DND-41 (cell line): ENCODE measurements around the gene UQCC2.

Source experiments
- EZH2 ChIP-seq: IDR thresholded peaks from 3 replicates; pipeline ENCODE4 v1.6.1; 2012; ENCODE audit warnings: borderline replicate concordance, low read depth, mild to moderate bottlenecking, moderate library complexity, low read length, inconsistent platforms; ENCODE audit not compliant: severe bottlenecking
- TF ChIP-seq, protein P1 (sequence below): IDR thresholded peaks from 2 replicates; pipeline ENCODE4 v1.5.1; 2012; ENCODE audit warnings: borderline replicate concordance, low read length, moderate library complexity, mild to moderate bottlenecking; ENCODE audit not compliant: poor library complexity, severe bottlenecking; ENCODE audit errors: extremely low read depth

GRCh38 chr6:33746036-33746600 lies 34.6 kb upstream of the UQCC2 start:
- TF ChIP-seq, protein P1, sequence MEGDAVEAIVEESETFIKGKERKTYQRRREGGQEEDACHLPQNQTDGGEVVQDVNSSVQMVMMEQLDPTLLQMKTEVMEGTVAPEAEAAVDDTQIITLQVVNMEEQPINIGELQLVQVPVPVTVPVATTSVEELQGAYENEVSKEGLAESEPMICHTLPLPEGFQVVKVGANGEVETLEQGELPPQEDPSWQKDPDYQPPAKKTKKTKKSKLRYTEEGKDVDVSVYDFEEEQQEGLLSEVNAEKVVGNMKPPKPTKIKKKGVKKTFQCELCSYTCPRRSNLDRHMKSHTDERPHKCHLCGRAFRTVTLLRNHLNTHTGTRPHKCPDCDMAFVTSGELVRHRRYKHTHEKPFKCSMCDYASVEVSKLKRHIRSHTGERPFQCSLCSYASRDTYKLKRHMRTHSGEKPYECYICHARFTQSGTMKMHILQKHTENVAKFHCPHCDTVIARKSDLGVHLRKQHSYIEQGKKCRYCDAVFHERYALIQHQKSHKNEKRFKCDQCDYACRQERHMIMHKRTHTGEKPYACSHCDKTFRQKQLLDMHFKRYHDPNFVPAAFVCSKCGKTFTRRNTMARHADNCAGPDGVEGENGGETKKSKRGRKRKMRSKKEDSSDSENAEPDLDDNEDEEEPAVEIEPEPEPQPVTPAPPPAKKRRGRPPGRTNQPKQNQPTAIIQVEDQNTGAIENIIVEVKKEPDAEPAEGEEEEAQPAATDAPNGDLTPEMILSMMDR = no peak
- TF ChIP-seq EZH2 = no peak
